HEK293 (cell line): ENCODE data around the gene CCT6B.

ENCODE experiments used
- CTCF ChIA-PET: fragments of 350-600 bp; formaldehyde crosslinking; extraction: SDS; loops from one replicate; lab custom pipeline; 2021; ENCODE audit warnings: antibody characterized with exemption; lab: Yijun Ruan, JAX
- POLR2A ChIA-PET: fragments of 300-600 bp; formaldehyde crosslinking; extraction: SDS; loops from one replicate; lab custom pipeline; 2020; ENCODE audit warnings: antibody characterized with exemption, inconsistent platforms; lab: Yijun Ruan, JAX
- H3K27ac ChIP-seq: fragments of 200-500 bp; sonication (Bioruptor generic); 2 replicates; pipeline ENCODE4 v1.5.1; 2014; ENCODE audit warnings: low read depth, low read length, control low read depth, inconsistent platforms; ENCODE audit errors: extremely low read depth
- H3K36me3 ChIP-seq, 2 experiments: fragments of 200-500 bp in 1 of 2; sonication (Bioruptor generic) in 1 of 2; 1 replicate in 1 of 2; 2 replicates in 1 of 2; pipeline ENCODE4 v1.5.1; 2014 to 2017; ENCODE audit warnings: inconsistent platforms in 2 of 2, low read length in 2 of 2; ENCODE audit not compliant: control insufficient read depth in 2 of 2, insufficient read depth in 1 of 2
- H3K4me1 ChIP-seq: fragments of 200-500 bp; sonication (Bioruptor generic); 2 replicates; pipeline ENCODE4 v1.5.1; 2014; ENCODE audit warnings: mild to moderate bottlenecking, low read length, inconsistent platforms; ENCODE audit not compliant: control insufficient read depth, insufficient read depth
- H3K4me3 ChIP-seq: 2 replicates; pipeline ENCODE4 v1.5.1; 2011; ENCODE audit warnings: low read depth, mild to moderate bottlenecking, control low read depth, low read length, moderate library complexity
- H3K9me3 ChIP-seq: fragments of 200-500 bp; sonication (Bioruptor generic); 2 replicates; pipeline ENCODE4 v1.5.1; 2014; ENCODE audit warnings: low read depth, low read length, inconsistent platforms; ENCODE audit not compliant: control insufficient read depth, insufficient read depth
- KLF10 ChIP-seq: fragments of 450-650 bp; IDR thresholded peaks from 2 replicates; pipeline ENCODE4 v1.5.1; 2018; ENCODE audit warnings: missing biosample characterization, mild to moderate bottlenecking, missing genetic modification characterization
- KLF9 ChIP-seq: fragments of 450-650 bp; formaldehyde crosslinking; IDR thresholded peaks from 2 replicates; pipeline ENCODE4 v1.5.1; 2016; ENCODE audit warnings: missing biosample characterization, missing genetic modification characterization, low read depth
- OVOL3 ChIP-seq: fragments of 450-650 bp; formaldehyde crosslinking; IDR thresholded peaks from 2 replicates; pipeline ENCODE4 v1.5.1; 2016; ENCODE audit warnings: missing biosample characterization, missing genetic modification characterization
- PRDM1 ChIP-seq: fragments of 450-650 bp; formaldehyde crosslinking; IDR thresholded peaks from 2 replicates; pipeline ENCODE4; 2016; ENCODE audit warnings: missing biosample characterization, missing genetic modification characterization
- SP3 ChIP-seq: fragments of 450-650 bp; formaldehyde crosslinking; IDR thresholded peaks from 2 replicates; pipeline ENCODE4 v1.5.1; 2016; ENCODE audit warnings: missing biosample characterization, missing genetic modification characterization
- WT1 ChIP-seq: fragments of 450-650 bp; formaldehyde crosslinking; IDR thresholded peaks from 2 replicates; pipeline ENCODE4 v1.5.1; 2016; ENCODE audit warnings: missing biosample characterization, missing genetic modification characterization
- ZBTB20 ChIP-seq: fragments of 450-650 bp; formaldehyde crosslinking; IDR thresholded peaks from 2 replicates; pipeline ENCODE4 v1.5.1; 2016; ENCODE audit warnings: missing biosample characterization, missing genetic modification characterization
- ZBTB26 ChIP-seq: fragments of 450-650 bp; formaldehyde crosslinking; optimal IDR thresholded peaks from 2 replicates; pipeline ENCODE3; 2016; ENCODE audit warnings: missing biosample characterization, mild to moderate bottlenecking, missing genetic modification characterization
- ZBTB6 ChIP-seq: fragments of 450-650 bp; formaldehyde crosslinking; IDR thresholded peaks from 2 replicates; pipeline ENCODE4 v1.5.1; 2017; ENCODE audit warnings: missing biosample characterization, missing genetic modification characterization
- ZBTB7A ChIP-seq: fragments of 450-650 bp; formaldehyde crosslinking; IDR thresholded peaks from 2 replicates; pipeline ENCODE4 v1.5.1; 2016; ENCODE audit warnings: low read depth, missing biosample characterization, missing genetic modification characterization
- ZFHX2 ChIP-seq: fragments of 450-650 bp; formaldehyde crosslinking; conservative IDR thresholded peaks from 2 replicates; pipeline ENCODE4 v1.5.1; 2016; ENCODE audit warnings: missing biosample characterization, missing genetic modification characterization
- ZNF121 ChIP-seq: fragments of 450-650 bp; formaldehyde crosslinking; IDR thresholded peaks from 2 replicates; pipeline ENCODE4 v1.5.1; 2016; ENCODE audit warnings: missing biosample characterization, missing genetic modification characterization
- ZNF138 ChIP-seq: fragments of 450-650 bp; formaldehyde crosslinking; IDR thresholded peaks from 2 replicates; pipeline ENCODE4 v1.5.1; 2016; ENCODE audit warnings: missing biosample characterization, missing genetic modification characterization, borderline replicate concordance
- ZNF140 ChIP-seq: fragments of 450-650 bp; formaldehyde crosslinking; IDR thresholded peaks from 2 replicates; pipeline ENCODE4 v1.5.1; 2016; ENCODE audit warnings: missing biosample characterization, missing genetic modification characterization
- ZNF146 ChIP-seq: fragments of 450-650 bp; formaldehyde crosslinking; IDR thresholded peaks from 2 replicates; pipeline ENCODE4 v1.5.1; 2016; ENCODE audit warnings: missing biosample characterization, missing genetic modification characterization
- ZNF184 ChIP-seq: fragments of 450-650 bp; IDR thresholded peaks from 2 replicates; pipeline ENCODE4 v1.5.1; 2018; ENCODE audit warnings: missing biosample characterization, mild to moderate bottlenecking, missing genetic modification characterization
- ZNF2 ChIP-seq: fragments of 450-650 bp; formaldehyde crosslinking; IDR thresholded peaks from 2 replicates; pipeline ENCODE4 v1.5.1; 2016; ENCODE audit warnings: missing biosample characterization, missing genetic modification characterization
- ZNF266 ChIP-seq: fragments of 450-650 bp; formaldehyde crosslinking; IDR thresholded peaks from 2 replicates; pipeline ENCODE4 v1.5.1; 2016; ENCODE audit warnings: missing biosample characterization, missing genetic modification characterization, low read depth
- ZNF302 ChIP-seq: fragments of 450-650 bp; formaldehyde crosslinking; IDR thresholded peaks from 2 replicates; pipeline ENCODE4 v1.5.1; 2016; ENCODE audit warnings: missing biosample characterization, missing genetic modification characterization, low read depth
- ZNF335 ChIP-seq: fragments of 450-650 bp; formaldehyde crosslinking; conservative IDR thresholded peaks from 2 replicates; pipeline ENCODE4 v1.5.1; 2016; ENCODE audit warnings: missing biosample characterization, missing genetic modification characterization
- ZNF600 ChIP-seq: fragments of 450-650 bp; formaldehyde crosslinking; IDR thresholded peaks from 2 replicates; pipeline ENCODE4 v1.5.1; 2016; ENCODE audit warnings: missing biosample characterization, missing genetic modification characterization
- ZNF610 ChIP-seq: fragments of 450-650 bp; formaldehyde crosslinking; IDR thresholded peaks from 2 replicates; pipeline ENCODE4 v1.5.1; 2016; ENCODE audit warnings: missing biosample characterization, missing genetic modification characterization, borderline replicate concordance
- ZNF747 ChIP-seq: fragments of 450-650 bp; formaldehyde crosslinking; IDR thresholded peaks from 2 replicates; pipeline ENCODE4 v1.5.1; 2016; ENCODE audit warnings: missing biosample characterization, missing genetic modification characterization
- TF ChIP-seq, protein P1 (sequence below): fragments of 450-650 bp; IDR thresholded peaks from 2 replicates; pipeline ENCODE4 v1.5.1; 2018; ENCODE audit warnings: missing biosample characterization, mild to moderate bottlenecking, missing genetic modification characterization
- TF ChIP-seq, protein P2 (sequence below): fragments of 450-650 bp; formaldehyde crosslinking; IDR thresholded peaks from 2 replicates; pipeline ENCODE4 v1.5.1; 2016; ENCODE audit warnings: missing biosample characterization, missing genetic modification characterization
- TF ChIP-seq, protein P3 (sequence below): fragments of 450-650 bp; formaldehyde crosslinking; IDR thresholded peaks from 2 replicates; pipeline ENCODE4 v1.5.1; 2017; ENCODE audit warnings: missing biosample characterization, mild to moderate bottlenecking, missing genetic modification characterization, moderate library complexity
- TF ChIP-seq, protein P4 (sequence below): fragments of 450-650 bp; formaldehyde crosslinking; IDR thresholded peaks from 2 replicates; pipeline ENCODE4 v1.5.1; 2016; ENCODE audit warnings: missing biosample characterization, missing genetic modification characterization

Gene CCT6B

DNA sequence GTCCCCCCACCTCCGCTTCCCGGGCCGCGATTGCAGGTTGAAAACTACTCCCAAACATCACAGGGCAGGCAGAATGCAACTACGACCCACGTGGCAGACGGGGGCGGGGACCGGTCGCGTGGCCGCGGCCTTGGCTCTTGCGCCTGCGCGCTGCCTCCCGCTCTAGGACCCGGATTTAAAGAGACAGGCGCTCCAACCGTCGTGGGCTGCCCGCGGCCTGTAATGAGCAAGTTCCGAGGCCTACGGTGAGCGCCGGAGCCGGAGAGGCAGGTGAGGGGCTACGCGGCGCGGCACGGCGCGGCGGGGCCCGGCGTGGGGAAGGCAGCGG lies 19.1 kb upstream of the CCT6B start, which contains the start of gene LIG3 (continued):
- TF ChIP-seq, protein P1, sequence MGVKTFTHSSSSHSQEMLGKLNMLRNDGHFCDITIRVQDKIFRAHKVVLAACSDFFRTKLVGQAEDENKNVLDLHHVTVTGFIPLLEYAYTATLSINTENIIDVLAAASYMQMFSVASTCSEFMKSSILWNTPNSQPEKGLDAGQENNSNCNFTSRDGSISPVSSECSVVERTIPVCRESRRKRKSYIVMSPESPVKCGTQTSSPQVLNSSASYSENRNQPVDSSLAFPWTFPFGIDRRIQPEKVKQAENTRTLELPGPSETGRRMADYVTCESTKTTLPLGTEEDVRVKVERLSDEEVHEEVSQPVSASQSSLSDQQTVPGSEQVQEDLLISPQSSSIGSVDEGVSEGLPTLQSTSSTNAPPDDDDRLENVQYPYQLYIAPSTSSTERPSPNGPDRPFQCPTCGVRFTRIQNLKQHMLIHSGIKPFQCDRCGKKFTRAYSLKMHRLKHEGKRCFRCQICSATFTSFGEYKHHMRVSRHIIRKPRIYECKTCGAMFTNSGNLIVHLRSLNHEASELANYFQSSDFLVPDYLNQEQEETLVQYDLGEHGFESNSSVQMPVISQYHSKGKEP (tag by site-specific recombination): peak; percentile 90
- TF ChIP-seq ZNF600 (tag by site-specific recombination): peak; percentile 70; the same call in 1 of the 2 replicates
- TF ChIP-seq, protein P2, sequence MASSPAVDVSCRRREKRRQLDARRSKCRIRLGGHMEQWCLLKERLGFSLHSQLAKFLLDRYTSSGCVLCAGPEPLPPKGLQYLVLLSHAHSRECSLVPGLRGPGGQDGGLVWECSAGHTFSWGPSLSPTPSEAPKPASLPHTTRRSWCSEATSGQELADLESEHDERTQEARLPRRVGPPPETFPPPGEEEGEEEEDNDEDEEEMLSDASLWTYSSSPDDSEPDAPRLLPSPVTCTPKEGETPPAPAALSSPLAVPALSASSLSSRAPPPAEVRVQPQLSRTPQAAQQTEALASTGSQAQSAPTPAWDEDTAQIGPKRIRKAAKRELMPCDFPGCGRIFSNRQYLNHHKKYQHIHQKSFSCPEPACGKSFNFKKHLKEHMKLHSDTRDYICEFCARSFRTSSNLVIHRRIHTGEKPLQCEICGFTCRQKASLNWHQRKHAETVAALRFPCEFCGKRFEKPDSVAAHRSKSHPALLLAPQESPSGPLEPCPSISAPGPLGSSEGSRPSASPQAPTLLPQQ (tag by site-specific recombination): no peak
- TF ChIP-seq ZNF2 (tag by site-specific recombination): no peak
- peak; percentile 47; the same call in 1 of the 2 replicates for TF ChIP-seq ZBTB20 (tag by site-specific recombination)
- TF ChIP-seq ZBTB26 (tag by site-specific recombination): peak; percentile 82
- no peak for TF ChIP-seq ZNF747 (tag by site-specific recombination)
- peak; percentile 69 for TF ChIP-seq ZNF335 (tag by site-specific recombination)
- peak; percentile 82 for TF ChIP-seq ZFHX2 (tag by site-specific recombination)
- no peak for TF ChIP-seq ZNF140 (tag by site-specific recombination)
- peak; percentile 65; the same call in 1 of the 2 replicates for TF ChIP-seq KLF10
- no peak for TF ChIP-seq ZNF266 (tag by site-specific recombination)
- TF ChIP-seq, protein P3, sequence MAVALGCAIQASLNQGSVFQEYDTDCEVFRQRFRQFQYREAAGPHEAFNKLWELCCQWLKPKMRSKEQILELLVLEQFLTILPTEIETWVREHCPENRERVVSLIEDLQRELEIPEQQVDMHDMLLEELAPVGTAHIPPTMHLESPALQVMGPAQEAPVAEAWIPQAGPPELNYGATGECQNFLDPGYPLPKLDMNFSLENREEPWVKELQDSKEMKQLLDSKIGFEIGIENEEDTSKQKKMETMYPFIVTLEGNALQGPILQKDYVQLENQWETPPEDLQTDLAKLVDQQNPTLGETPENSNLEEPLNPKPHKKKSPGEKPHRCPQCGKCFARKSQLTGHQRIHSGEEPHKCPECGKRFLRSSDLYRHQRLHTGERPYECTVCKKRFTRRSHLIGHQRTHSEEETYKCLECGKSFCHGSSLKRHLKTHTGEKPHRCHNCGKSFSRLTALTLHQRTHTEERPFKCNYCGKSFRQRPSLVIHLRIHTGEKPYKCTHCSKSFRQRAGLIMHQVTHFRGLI (tag by site-specific recombination): no peak
- TF ChIP-seq ZNF146 (tag by site-specific recombination): no peak
- peak; percentile 37 for TF ChIP-seq SP3 (tag by site-specific recombination)
- no peak for TF ChIP-seq ZNF610 (tag by site-specific recombination)
- TF ChIP-seq, protein P4, sequence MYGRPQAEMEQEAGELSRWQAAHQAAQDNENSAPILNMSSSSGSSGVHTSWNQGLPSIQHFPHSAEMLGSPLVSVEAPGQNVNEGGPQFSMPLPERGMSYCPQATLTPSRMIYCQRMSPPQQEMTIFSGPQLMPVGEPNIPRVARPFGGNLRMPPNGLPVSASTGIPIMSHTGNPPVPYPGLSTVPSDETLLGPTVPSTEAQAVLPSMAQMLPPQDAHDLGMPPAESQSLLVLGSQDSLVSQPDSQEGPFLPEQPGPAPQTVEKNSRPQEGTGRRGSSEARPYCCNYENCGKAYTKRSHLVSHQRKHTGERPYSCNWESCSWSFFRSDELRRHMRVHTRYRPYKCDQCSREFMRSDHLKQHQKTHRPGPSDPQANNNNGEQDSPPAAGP (tag by site-specific recombination): no peak
- TF ChIP-seq ZBTB6: peak; percentile 78

GRCh38 chr17:34979650-34980352 lies 18.5 kb upstream of the CCT6B start:
- Histone ChIP-seq H3K36me3 (peaks cover 19% of the 10 kb centered on the region in 2 experiments), H3K9me3 (no peaks in the 10 kb centered on the region), H3K27ac (peak overlapping the region; percentile 94), H3K4me3 (peak overlapping the region; percentile 84), H3K4me1 (peaks cover 10% of the 10 kb centered on the region)
- ChIA-PET POLR2A (interaction anchor here (1.2 kb wide), 1 partner anchor 11 kb away, joined by 3 read pairs; no protein-coding TSS in a partner anchor), CTCF (interaction anchor here (0.6 to 1.5 kb wide), 5 partner anchors 10 to 784 kb away, joined by 3 to 5 read pairs (median 4); no protein-coding TSS in a partner anchor)
- no peak for TF ChIP-seq ZBTB7A
- no peak for TF ChIP-seq OVOL3 (tag by site-specific recombination)
- no peak for TF ChIP-seq KLF9 (tag by site-specific recombination)
- TF ChIP-seq ZNF302: no peak
- 0 out of 2 replicates have a peak, but pooled peaks have one; percentile 38 for TF ChIP-seq ZNF184 (tag by site-specific recombination)
- no peak for TF ChIP-seq ZNF138
- no peak for TF ChIP-seq ZNF121 (tag by site-specific recombination)
- TF ChIP-seq PRDM1 (tag by site-specific recombination): no peak
- peak; percentile 14; the same call in 1 of the 2 replicates for TF ChIP-seq WT1 (tag by site-specific recombination)
